Panc1 (cell line): ENCODE results near the gene GUK1. TPM values are rescaled to one million over a fixed set of nuclear protein-coding genes. Genes with fewer than 3 reads are reported as not detected.

Source experiments
- ATAC-seq: fragments of 200-7000 bp; cut with Tn5 transposase; 2 replicates; pipeline ENCODE4 v1.9.1; 2020; ENCODE audit warnings: mild to moderate bottlenecking, moderate library complexity
- BruUV-seq: library from RNA; stranded (reverse); fragments of 400-500 nt; replicated peaks from 2 replicates; lab custom pipeline; 2021; lab: Mats Ljungman, UMichigan
- CTCF ChIA-PET: fragments of 300-600 bp; sonication (Branson Sonifier 250); formaldehyde crosslinking; loops from one replicate; lab custom pipeline; 2022; ENCODE audit warnings: antibody characterized with exemption; lab: Charles Lee
- POLR2A ChIA-PET: fragments of 300-600 bp; sonication (Branson Sonifier 250); formaldehyde crosslinking; loops from one replicate; lab custom pipeline; 2022; ENCODE audit warnings: antibody characterized with exemption; lab: Charles Lee
- DNase-seq: peaks from one replicate; pipeline ENCODE4 v3.0.0-alpha.2; 2010; ENCODE audit warnings: low read depth, low spot score
- H3K27ac ChIP-seq: 2 replicates; pipeline ENCODE4 v1.5.1; 2011; ENCODE audit warnings: mild to moderate bottlenecking, low read length, inconsistent platforms
- H3K27me3 ChIP-seq: fragments of 200-500 bp; sonication (Bioruptor generic); 2 replicates; pipeline ENCODE4 v1.6.0; 2014; ENCODE audit warnings: low read length, inconsistent platforms; ENCODE audit not compliant: control insufficient read depth, insufficient read depth
- H3K36me3 ChIP-seq: fragments of 200-500 bp; sonication (Bioruptor generic); 2 replicates; pipeline ENCODE4 v1.5.1; 2014; ENCODE audit warnings: inconsistent platforms, mild to moderate bottlenecking, low read length, moderate library complexity; ENCODE audit not compliant: control insufficient read depth, insufficient read depth
- H3K4me1 ChIP-seq: 2 replicates; pipeline ENCODE4 v1.5.1; 2011; ENCODE audit warnings: inconsistent platforms, mild to moderate bottlenecking, low read length, moderate library complexity; ENCODE audit not compliant: control insufficient read depth, insufficient read depth
- H3K4me3 ChIP-seq, 2 experiments: 2 replicates each; pipeline ENCODE4 v1.5.1; 2011 to 2012; ENCODE audit warnings: low read depth in 2 of 2, low read length in 2 of 2, mild to moderate bottlenecking in 2 of 2, inconsistent platforms in 1 of 2, moderate library complexity in 1 of 2
- H3K9me3 ChIP-seq: fragments of 200-500 bp; sonication (Bioruptor generic); 2 replicates; pipeline ENCODE4 v1.5.1; 2014; ENCODE audit warnings: low read depth, mild to moderate bottlenecking, inconsistent platforms, low read length, moderate library complexity; ENCODE audit not compliant: control insufficient read depth, insufficient read depth
- POLR2AphosphoS5 ChIP-seq: IDR thresholded peaks from 2 replicates; pipeline ENCODE4 v1.6.1; 2012; ENCODE audit warnings: mild to moderate bottlenecking, low read depth, low read length, moderate library complexity
- REST ChIP-seq, 2 experiments: IDR thresholded peaks; 2 replicates each; pipeline ENCODE4 v1.6.1; 2011 to 2012; ENCODE audit warnings: low read depth in 2 of 2, control low read depth in 1 of 2, low read length in 1 of 2, mild to moderate bottlenecking in 1 of 2, moderate library complexity in 1 of 2; ENCODE audit not compliant: insufficient read depth in 1 of 2
- SIN3A ChIP-seq: IDR thresholded peaks from 2 replicates; pipeline ENCODE4 v1.6.1; 2012; ENCODE audit warnings: low read depth, mild to moderate bottlenecking, low read length, moderate library complexity, borderline replicate concordance; ENCODE audit not compliant: insufficient read depth
- TCF7L2 ChIP-seq: IDR thresholded peaks from 2 replicates; pipeline ENCODE4 v1.6.1; 2011; ENCODE audit warnings: mild to moderate bottlenecking, low read depth, low read length, inconsistent platforms
- in situ Hi-C: cut with HindIII; loops from 2 replicates; pipeline ENCODE4 v1.10.0; 2016; ENCODE audit warnings: low sequenced_read_pairs, low pct_unique_long_range_greater_than_20kb
- intact Hi-C: fragments of 100-400 bp; cut with micrococcal nuclease; formaldehyde crosslinking; loops from one replicate; pipeline ENCODE4 v1.10.0; 2022; ENCODE audit not compliant: unreplicated experiment
- total RNA-seq: library from RNA; stranded (reverse); gene quantifications from one replicate; pipeline ENCODE4 v1.2.1, GENCODE V29; 2021; ENCODE audit not compliant: unreplicated experiment
- TF ChIP-seq, protein P1 (sequence below): fragments of 450-650 bp; IDR thresholded peaks from 2 replicates; pipeline ENCODE4 v1.5.1; 2017; ENCODE audit warnings: mild to moderate bottlenecking

GUK1 gene
- total RNA-seq, 1 experiment from 2014 or later: 188 TPM

DNA sequence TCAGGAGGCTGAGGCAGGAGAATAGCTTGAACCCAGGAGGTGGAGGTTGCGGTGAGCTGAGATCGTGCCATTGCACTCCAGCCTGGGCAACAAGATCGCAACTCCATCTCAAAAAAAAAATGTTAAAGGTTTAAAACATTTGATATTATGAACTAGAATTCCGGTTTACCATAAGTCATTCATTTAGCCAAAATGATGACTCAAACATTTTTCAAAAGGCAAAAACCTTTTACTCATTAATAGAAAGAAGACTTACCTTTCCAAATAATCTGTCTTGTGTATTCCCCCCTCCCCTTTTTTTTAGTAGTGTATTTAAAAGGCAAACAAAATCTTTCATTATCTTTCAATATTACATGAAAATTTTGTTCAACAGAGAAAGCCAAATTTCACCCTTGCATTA is 22.7 kb upstream of the GUK1 start:
- H3K36me3 ChIP-seq: no peaks in the 10 kb centered on the region; the same call in 1 of the 2 replicates
- no peak overlapping the region for H3K4me3 ChIP-seq
- no peaks in the 10 kb centered on the region for H3K4me1 ChIP-seq
- CTCF ChIA-PET: no interaction called here
- H3K9me3 ChIP-seq: peaks cover 9% of the 10 kb centered on the region; the same call in 1 of the 2 replicates
- BruUV-seq: no TSS peak
- ATAC-seq (no peak), DNase-seq (no peak)
- no peaks in the 10 kb centered on the region for H3K27me3 ChIP-seq
- POLR2A ChIA-PET: no interaction called here
- no peak overlapping the region for H3K27ac ChIP-seq
- intact Hi-C loops (no loop called here), in situ Hi-C loops (no loop called here)
- TF ChIP-seq SIN3A: no peak
- TF ChIP-seq POLR2AphosphoS5: no peak
- TF ChIP-seq REST (IDR thresholded peaks at IDR 0.05; ENCODE audit: insufficient read depth in 1 of 2, low read depth in 2 of 2, low read length in 1 of 2): no peak
- TF ChIP-seq TCF7L2: no peak
- TF ChIP-seq, protein P1, sequence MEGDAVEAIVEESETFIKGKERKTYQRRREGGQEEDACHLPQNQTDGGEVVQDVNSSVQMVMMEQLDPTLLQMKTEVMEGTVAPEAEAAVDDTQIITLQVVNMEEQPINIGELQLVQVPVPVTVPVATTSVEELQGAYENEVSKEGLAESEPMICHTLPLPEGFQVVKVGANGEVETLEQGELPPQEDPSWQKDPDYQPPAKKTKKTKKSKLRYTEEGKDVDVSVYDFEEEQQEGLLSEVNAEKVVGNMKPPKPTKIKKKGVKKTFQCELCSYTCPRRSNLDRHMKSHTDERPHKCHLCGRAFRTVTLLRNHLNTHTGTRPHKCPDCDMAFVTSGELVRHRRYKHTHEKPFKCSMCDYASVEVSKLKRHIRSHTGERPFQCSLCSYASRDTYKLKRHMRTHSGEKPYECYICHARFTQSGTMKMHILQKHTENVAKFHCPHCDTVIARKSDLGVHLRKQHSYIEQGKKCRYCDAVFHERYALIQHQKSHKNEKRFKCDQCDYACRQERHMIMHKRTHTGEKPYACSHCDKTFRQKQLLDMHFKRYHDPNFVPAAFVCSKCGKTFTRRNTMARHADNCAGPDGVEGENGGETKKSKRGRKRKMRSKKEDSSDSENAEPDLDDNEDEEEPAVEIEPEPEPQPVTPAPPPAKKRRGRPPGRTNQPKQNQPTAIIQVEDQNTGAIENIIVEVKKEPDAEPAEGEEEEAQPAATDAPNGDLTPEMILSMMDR: no peak

- ChIA-PET POLR2A (no interaction called here), CTCF (no interaction called here)
- in situ Hi-C loops: no loop called here
- Histone ChIP-seq H3K9me3 (peaks cover 9% of the 10 kb centered on the region; the same call in 1 of the 2 replicates), H3K27me3 (no peaks in the 10 kb centered on the region; the same call in 1 of the 2 replicates), H3K4me3 (no peak overlapping the region), H3K4me1 (no peaks in the 10 kb centered on the region), H3K36me3 (no peaks in the 10 kb centered on the region; the same call in 1 of the 2 replicates), H3K27ac (no peak overlapping the region)
- ATAC-seq (no peak), DNase-seq (no peak)
- intact Hi-C loops: no loop called here
- no peak for TF ChIP-seq REST (IDR thresholded peaks at IDR 0.05; ENCODE audit: insufficient read depth in 1 of 2, low read depth in 2 of 2, low read length in 1 of 2)
- TF ChIP-seq, protein P1: no peak
- no peak for TF ChIP-seq POLR2AphosphoS5
- TF ChIP-seq SIN3A: no peak
- no peak for TF ChIP-seq TCF7L2
- no TSS peak for BruUV-seq
Observed at GRCh38 chr1:228118040-228118439, 22.0 kb upstream of the GUK1 start.
